Stimulated activated CD4-positive, alpha-beta T cell treated with anti-CD3 and anti-CD28 coated beads, Interleukin-4, amount 100 ng/mL, for 48 hours (primary cell): Measurements from ENCODE around the gene LIN54.

Experiments used
- DNase-seq, 2 donors: peaks; one replicate each; pipeline ENCODE4 v3.0.0-alpha.2; 2020; ENCODE audit warnings: low read depth in 2 of 2

The LIN54 gene

GRCh38 chr4:82891707-82892466, 118.7 kb downstream of the LIN54 start:
- no peak for DNase-seq

DNA sequence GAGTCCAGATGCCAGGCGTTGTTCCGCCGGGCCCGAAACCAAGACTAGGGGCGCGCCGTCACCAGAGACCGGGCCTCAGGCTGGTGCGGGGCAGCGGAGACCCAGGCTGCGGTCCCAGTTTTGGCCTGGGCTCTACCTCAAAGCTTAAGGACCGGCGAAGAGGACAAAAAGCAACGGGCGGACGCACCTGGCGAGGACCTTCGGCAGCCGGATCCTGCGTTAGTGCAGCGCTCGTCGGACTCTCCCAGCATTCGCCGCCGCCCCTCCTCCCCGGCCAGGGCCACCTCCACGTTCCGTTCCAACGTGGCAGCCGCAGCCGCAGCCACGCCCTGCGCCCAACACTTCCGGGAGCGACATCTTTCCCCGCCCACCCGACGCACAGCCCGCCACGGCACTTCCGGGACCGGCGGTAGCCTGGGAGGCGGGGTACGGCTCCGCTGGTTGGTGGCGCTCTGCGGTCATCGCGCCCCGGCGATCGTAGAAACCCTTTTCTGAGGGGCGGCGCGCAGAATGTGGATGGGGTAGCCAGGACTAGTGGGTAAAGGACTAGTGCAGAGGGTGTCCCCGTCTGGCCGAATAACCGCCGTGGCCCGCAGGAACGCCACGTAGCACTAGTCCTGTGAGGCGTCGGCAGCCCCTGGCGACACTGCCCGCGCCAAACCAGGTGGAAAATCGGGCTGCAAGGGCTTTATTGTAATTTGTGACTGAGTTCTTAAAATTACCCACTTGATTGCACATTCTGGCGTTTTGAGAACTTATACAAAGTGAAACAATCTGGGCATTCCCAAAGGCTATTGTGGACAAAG, 119.5 kb downstream of the LIN54 start, which contains the start of gene SEC31A:
Gene SEC31A, minus strand, starts transcription at position 253 of the 806 bp plus-strand sequence. CDS start 9,217 bp downstream, outside the sequence.
- peak; percentile 94 to 97 for DNase-seq

DNA sequence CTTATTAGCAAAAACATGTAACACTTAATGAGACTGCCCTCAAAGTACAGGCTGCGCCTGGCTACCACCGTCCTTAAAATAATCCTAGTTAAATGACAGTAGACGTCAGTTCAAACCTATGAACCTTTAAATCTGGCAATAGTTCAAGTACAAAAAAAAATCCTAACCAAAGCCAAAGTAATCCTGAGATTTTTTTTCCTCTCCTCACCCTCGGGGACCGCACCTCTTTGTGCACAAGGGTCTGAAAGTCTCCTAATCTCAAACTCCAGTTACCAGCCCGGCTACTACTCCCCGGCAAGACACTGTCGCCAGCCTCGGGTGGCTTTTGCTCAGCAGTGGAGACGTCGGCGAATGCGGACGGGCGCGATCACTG, 120.1 kb downstream of the LIN54 start:
- DNase-seq, result no peak

GRCh38 chr4:82889287-82889686, 121.3 kb downstream of the LIN54 start:
- no peak for DNase-seq

- DNase-seq, result no peak
These were observed 124.3 kb downstream of the LIN54 start for GRCh38 chr4:82886147-82886942.

- DNase-seq, result no peak
These were observed 125.2 kb downstream of the LIN54 start for GRCh38 chr4:82885410-82885809.
